ENCODE measurements around the gene PPIL6. TPM values are rescaled to one million over a fixed set of nuclear protein-coding genes. Genes with fewer than 3 reads are reported as not detected.
"Not testable (repeated sequence)": the region's sequence is repeated elsewhere in the genome, so short reads cannot be mapped to it uniquely, and the experiment has no call there.

Gene PPIL6
- total RNA-seq, 4 donors from 2014 or later, result 2.2 to 9.2 (median 5.5) TPM

GRCh38 chr6:109370336-109370735, 70.1 kb downstream of the PPIL6 start:
- DNase-seq (ENCODE audit: extremely low spot score), result no peak
- Histone ChIP-seq H3K4me3 (no peak overlapping the region), H3K27ac (replicated peaks in 1 of 4) (no peak overlapping the region), H3K27me3 (no peaks in the 10 kb centered on the region), H3K4me1 (peaks cover 10 to 40% (median 35%) of the 10 kb centered on the region in 4 donors), H3K9me3 (no peaks in the 10 kb centered on the region), H3K36me3 (peaks cover 26 to 94% (median 63%) of the 10 kb centered on the region in 4 donors)
- TF ChIP-seq EP300 (IDR thresholded peaks at IDR 0.05) (no peak), CTCF (IDR thresholded peaks at IDR 0.05) (no peak), POLR2A (IDR thresholded peaks at IDR 0.05; ENCODE audit: low read depth) (no peak), POLR2AphosphoS5 (IDR thresholded peaks at IDR 0.05) (no peak)
- intact Hi-C loops (cut with DNase I), result no loop called here
- 68% methylated on average over 1 of the region's 1 CpG for WGBS

GRCh38 chr6:109369728-109370127, 70.7 kb downstream of the PPIL6 start:
- Histone ChIP-seq H3K27ac (replicated peaks in 1 of 4) (no peak overlapping the region), H3K27me3 (no peaks in the 10 kb centered on the region), H3K4me3 (no peak overlapping the region), H3K36me3 (peaks cover 20 to 94% (median 60%) of the 10 kb centered on the region in 4 donors), H3K4me1 (peaks cover 10 to 40% (median 35%) of the 10 kb centered on the region in 4 donors), H3K9me3 (no peaks in the 10 kb centered on the region)
- WGBS, result 69% methylated on average over 4 of the region's 4 CpGs
- intact Hi-C loops (cut with DNase I), result no loop called here
- TF ChIP-seq EP300 (IDR thresholded peaks at IDR 0.05), result no peak
- TF ChIP-seq CTCF (IDR thresholded peaks at IDR 0.05), result no peak
- no peak for TF ChIP-seq POLR2AphosphoS5 (IDR thresholded peaks at IDR 0.05)
- TF ChIP-seq POLR2A (IDR thresholded peaks at IDR 0.05; ENCODE audit: low read depth), result no peak
- no peak for DNase-seq (ENCODE audit: extremely low spot score)

- H3K36me3 ChIP-seq, result peaks cover 14 to 94% (median 57%) of the 10 kb centered on the region in 4 donors
- 86% methylated on average over 5 of the region's 5 CpGs for WGBS
- DNase-seq (ENCODE audit: extremely low spot score); H3K27me3 ChIP-seq; H3K4me3 ChIP-seq; H3K9me3 ChIP-seq; H3K4me1 ChIP-seq; intact Hi-C loops (cut with DNase I); H3K27ac ChIP-seq (replicated peaks in 1 of 4): not testable (repeated sequence)
Measured at GRCh38 chr6:109364382-109365078, 75.9 kb downstream of the PPIL6 start.

GRCh38 chr6:109363753-109364152, 76.7 kb downstream of the PPIL6 start:
- peaks cover 0 to 8% (median 3%) of the 10 kb centered on the region in 4 donors for H3K4me1 ChIP-seq
- no peaks in the 10 kb centered on the region for H3K9me3 ChIP-seq
- DNase-seq (ENCODE audit: extremely low spot score), result no peak
- no peaks in the 10 kb centered on the region for H3K27me3 ChIP-seq
- intact Hi-C loops (cut with DNase I), result no loop called here
- H3K36me3 ChIP-seq, result peaks cover 13 to 95% (median 58%) of the 10 kb centered on the region in 4 donors
- TF ChIP-seq POLR2A (IDR thresholded peaks at IDR 0.05; ENCODE audit: low read depth) (no peak), EP300 (IDR thresholded peaks at IDR 0.05) (no peak), CTCF (IDR thresholded peaks at IDR 0.05) (no peak), POLR2AphosphoS5 (IDR thresholded peaks at IDR 0.05) (no peak)
- WGBS, result 97% methylated on average over 2 of the region's 2 CpGs
- H3K27ac ChIP-seq (replicated peaks in 1 of 4), result no peak overlapping the region
- H3K4me3 ChIP-seq, result no peak overlapping the region

GRCh38 chr6:109362102-109362884, 78.1 kb downstream of the PPIL6 start:
- Histone ChIP-seq H3K27ac (replicated peaks in 1 of 4) (no peak overlapping the region), H3K27me3 (no peaks in the 10 kb centered on the region), H3K9me3 (no peaks in the 10 kb centered on the region), H3K4me3 (no peak overlapping the region), H3K4me1 (peaks cover 0 to 8% (median 3%) of the 10 kb centered on the region in 4 donors), H3K36me3 (peaks cover 3 to 87% (median 52%) of the 10 kb centered on the region in 4 donors)
- 96% methylated on average over 7 of the region's 7 CpGs for WGBS
- no peak for DNase-seq (ENCODE audit: extremely low spot score)
- intact Hi-C loops (cut with DNase I), result no loop called here
- no peak for TF ChIP-seq POLR2A (IDR thresholded peaks at IDR 0.05; ENCODE audit: low read depth)
- no peak for TF ChIP-seq POLR2AphosphoS5 (IDR thresholded peaks at IDR 0.05)
- TF ChIP-seq EP300 (IDR thresholded peaks at IDR 0.05), result no peak
- no peak for TF ChIP-seq CTCF (IDR thresholded peaks at IDR 0.05)

Measured in esophagus muscularis mucosa (tissue), 4 donors.